Nephron (organoid): ENCODE results near the gene PADI4.
"Not testable (repeated sequence)": the region's sequence is repeated elsewhere in the genome, so short reads cannot be mapped to it uniquely, and the experiment has no call there.

Source experiments
- H3K27ac Mint-ChIP-seq, 3 experiments: 2 replicates each; pipeline ENCODE4 v1.8.0; 2020; ENCODE audit warnings: mixed read lengths in 3 of 3, mild to moderate bottlenecking in 2 of 3, moderate library complexity in 1 of 3
- H3K27me3 Mint-ChIP-seq: 2 replicates; pipeline ENCODE4 v1.8.0; 2021; ENCODE audit warnings: low read depth, mild to moderate bottlenecking, moderate library complexity, mixed read lengths
- H3K36me3 Mint-ChIP-seq: 2 replicates; pipeline ENCODE4 v1.8.0; 2020; ENCODE audit warnings: low read depth, mixed read lengths
- H3K4me1 Mint-ChIP-seq: 2 replicates; pipeline ENCODE4 v1.8.0; 2020; ENCODE audit warnings: mixed read lengths
- H3K4me3 Mint-ChIP-seq, 3 experiments: 2 replicates each; pipeline ENCODE4 v1.8.0; 2020; ENCODE audit warnings: mild to moderate bottlenecking in 3 of 3, mixed read lengths in 3 of 3, moderate library complexity in 2 of 3
- H3K9me3 Mint-ChIP-seq: 2 replicates; pipeline ENCODE4 v1.8.0; 2020; ENCODE audit warnings: mixed read lengths
- TF ChIP-seq, protein P1 (sequence below), 3 experiments: fragments of 200-600 bp; sonication (generic); IDR thresholded peaks; one replicate each; pipeline ENCODE4 v1.5.0; 2021; ENCODE audit warnings: antibody characterized with exemption in 3 of 3; ENCODE audit not compliant: unreplicated experiment in 3 of 3

PADI4 gene

DNA sequence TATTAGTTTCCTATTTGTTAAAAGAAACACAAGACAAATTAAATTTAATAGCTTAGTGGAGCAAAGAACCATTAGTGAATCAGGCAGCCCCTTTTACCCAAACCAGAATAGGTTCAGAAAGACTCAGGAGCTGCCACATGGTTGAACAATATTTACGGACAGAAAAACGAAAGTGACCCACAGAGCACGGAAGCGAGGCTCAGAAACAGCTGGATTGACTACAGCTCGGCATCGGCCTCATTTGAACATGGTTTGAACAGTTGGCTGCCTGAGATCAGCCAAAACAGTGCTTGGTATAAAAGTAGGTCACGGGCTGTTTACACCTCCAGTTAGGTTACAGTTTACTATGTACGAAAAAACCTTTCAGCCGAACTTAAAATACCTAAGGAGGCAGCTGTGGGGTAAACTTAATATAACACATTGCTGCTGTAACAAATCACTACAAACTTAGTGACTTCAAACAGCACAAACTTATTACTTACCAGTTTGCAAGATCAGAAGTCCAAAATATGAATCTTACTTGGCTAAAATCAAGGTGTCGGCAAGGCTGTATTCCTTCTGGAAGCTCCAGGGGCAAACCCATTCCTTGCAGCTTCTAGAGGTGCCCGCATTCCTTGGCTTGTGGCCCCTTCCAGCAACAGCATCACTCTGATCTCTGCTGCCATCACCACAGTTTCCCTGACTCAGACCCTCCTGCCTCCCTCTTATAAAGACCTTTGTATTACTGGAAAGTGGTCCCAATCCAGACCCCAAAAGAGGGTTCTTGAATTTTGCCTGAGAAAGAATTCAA is 11.8 kb downstream of the PADI4 start:
- Mint-ChIP-seq H3K4me1 (no peaks in the 10 kb centered on the region), H3K27ac (no peak overlapping the region), H3K27me3 (peaks cover 18% of the 10 kb centered on the region), H3K36me3 (no peaks in the 10 kb centered on the region), H3K9me3 (peaks cover 7% of the 10 kb centered on the region), H3K4me3 (no peak overlapping the region)
- TF ChIP-seq, protein P1, sequence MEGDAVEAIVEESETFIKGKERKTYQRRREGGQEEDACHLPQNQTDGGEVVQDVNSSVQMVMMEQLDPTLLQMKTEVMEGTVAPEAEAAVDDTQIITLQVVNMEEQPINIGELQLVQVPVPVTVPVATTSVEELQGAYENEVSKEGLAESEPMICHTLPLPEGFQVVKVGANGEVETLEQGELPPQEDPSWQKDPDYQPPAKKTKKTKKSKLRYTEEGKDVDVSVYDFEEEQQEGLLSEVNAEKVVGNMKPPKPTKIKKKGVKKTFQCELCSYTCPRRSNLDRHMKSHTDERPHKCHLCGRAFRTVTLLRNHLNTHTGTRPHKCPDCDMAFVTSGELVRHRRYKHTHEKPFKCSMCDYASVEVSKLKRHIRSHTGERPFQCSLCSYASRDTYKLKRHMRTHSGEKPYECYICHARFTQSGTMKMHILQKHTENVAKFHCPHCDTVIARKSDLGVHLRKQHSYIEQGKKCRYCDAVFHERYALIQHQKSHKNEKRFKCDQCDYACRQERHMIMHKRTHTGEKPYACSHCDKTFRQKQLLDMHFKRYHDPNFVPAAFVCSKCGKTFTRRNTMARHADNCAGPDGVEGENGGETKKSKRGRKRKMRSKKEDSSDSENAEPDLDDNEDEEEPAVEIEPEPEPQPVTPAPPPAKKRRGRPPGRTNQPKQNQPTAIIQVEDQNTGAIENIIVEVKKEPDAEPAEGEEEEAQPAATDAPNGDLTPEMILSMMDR (IDR thresholded peaks at IDR 0.05; ENCODE audit: unreplicated experiment in 3 of 3): no peak

DNA sequence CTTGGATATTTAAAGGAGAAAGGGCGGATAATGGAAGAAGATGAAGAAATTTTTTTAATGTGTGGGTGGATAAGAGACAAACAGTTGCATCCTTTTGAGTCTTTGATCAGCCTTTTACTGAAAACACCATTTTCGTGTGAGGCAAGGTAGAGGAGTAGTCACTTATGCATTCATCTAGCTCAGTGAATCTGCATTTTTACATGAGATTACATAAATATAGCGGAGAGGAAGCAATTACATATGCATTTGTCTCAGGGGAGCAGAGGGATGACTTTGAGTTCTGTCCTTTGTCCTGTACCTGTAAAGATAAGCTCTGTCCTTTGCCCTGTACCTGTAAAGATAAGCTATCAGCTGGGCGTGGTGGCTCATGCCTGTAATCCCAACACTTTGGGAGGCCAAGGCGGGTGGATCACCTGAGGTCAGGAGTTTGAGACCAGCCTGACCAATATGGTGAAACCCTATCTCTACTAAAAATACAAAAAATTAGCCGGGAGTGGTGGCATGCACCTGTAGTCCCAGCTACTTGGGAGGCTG is 13.9 kb downstream of the PADI4 start:
- H3K36me3 Mint-ChIP-seq, H3K4me3 Mint-ChIP-seq, H3K9me3 Mint-ChIP-seq, H3K4me1 Mint-ChIP-seq, H3K27ac Mint-ChIP-seq, H3K27me3 Mint-ChIP-seq: not testable (repeated sequence)

DNA sequence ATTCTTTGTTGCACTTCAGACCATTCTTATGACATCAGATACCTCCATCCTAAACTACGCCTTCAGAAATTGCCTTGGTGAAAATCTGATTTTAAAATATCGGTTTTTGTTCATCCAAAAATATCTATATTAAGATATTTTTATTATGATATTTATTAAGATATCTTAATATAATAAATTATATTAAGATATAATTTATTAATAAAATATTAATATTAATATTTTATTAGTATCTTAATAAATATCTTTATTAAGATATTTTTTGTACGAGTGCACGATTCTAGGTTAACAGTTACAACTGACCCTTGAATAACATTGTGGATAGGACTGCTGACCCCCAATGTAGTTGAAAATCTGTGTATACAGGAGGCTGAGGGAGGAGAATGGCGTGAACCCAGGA is 20.9 kb downstream of the PADI4 start:
- Mint-ChIP-seq H3K4me1 (no peaks in the 10 kb centered on the region), H3K9me3 (peaks cover 13% of the 10 kb centered on the region), H3K27ac (no peak overlapping the region), H3K4me3 (no peak overlapping the region), H3K36me3 (no peaks in the 10 kb centered on the region), H3K27me3 (peaks cover 11% of the 10 kb centered on the region)
- TF ChIP-seq, protein P1 (IDR thresholded peaks at IDR 0.05; ENCODE audit: unreplicated experiment in 3 of 3): no peak

DNA sequence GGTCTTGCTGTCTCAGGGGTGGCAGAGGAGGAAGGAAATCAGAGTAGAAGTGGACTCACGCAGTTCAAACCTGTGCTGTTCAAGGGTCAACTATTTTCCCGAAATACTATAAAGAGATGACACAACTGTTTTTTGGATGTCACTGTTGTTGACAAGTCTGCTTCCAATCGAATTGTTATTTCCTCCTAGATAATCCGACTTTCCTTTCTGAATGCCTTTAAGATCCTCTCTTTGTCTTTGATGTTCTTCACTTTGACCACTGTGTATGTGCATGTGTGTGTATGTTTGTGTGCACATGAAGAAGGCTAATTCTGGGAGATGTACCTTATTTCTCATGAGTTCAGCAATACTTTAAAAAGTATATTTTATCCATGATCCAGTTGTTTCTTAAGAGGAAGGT is 21.6 kb downstream of the PADI4 start:
- Mint-ChIP-seq H3K4me1 (no peaks in the 10 kb centered on the region), H3K4me3 (no peak overlapping the region), H3K27ac (no peak overlapping the region), H3K36me3 (no peaks in the 10 kb centered on the region), H3K9me3 (peaks cover 12% of the 10 kb centered on the region), H3K27me3 (peaks cover 12% of the 10 kb centered on the region)
- TF ChIP-seq, protein P1 (IDR thresholded peaks at IDR 0.05; ENCODE audit: unreplicated experiment in 3 of 3): no peak

DNA sequence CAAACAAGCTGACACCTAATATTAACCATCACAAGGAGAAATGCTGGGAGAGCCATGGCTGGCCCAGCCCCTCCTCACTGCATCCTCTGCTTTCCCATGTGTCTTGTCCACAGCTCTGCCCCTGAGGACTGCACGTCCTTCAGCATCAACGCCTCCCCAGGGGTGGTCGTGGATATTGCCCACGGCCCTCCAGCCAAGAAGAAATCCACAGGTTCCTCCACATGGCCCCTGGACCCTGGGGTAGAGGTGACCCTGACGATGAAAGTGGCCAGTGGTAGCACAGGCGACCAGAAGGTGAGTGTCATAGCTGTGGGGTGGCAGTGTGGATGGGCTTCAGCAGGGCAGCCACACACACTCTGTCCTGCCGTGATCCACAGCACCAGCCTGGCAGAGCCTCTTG is 22.9 kb downstream of the PADI4 start:
- Mint-ChIP-seq H3K27ac (no peak overlapping the region), H3K4me3 (no peak overlapping the region), H3K9me3 (peaks cover 9% of the 10 kb centered on the region), H3K36me3 (no peaks in the 10 kb centered on the region), H3K27me3 (peaks cover 17% of the 10 kb centered on the region), H3K4me1 (no peaks in the 10 kb centered on the region)
- TF ChIP-seq, protein P1 (IDR thresholded peaks at IDR 0.05; ENCODE audit: unreplicated experiment in 3 of 3): no peak

DNA sequence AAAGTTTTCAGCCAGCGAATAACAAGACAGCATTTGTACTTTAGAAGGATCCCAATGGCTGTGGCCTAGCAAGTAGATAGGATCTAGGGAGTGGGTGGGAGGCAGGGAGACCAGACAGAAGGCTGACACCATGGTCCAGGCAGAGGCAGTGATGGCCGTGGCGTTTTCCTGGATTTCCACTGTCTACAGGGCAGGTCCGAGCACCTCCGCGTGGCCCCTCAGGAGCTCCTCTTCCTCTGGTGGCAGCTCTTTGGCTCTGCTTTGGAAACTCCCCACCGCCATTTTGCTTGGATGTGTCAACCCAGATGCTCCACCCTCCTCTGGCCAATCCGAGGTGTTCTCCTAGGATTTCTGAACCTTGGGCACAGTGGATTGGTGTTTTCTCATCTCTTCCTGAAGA is 25.1 kb downstream of the PADI4 start:
- Mint-ChIP-seq H3K4me3 (no peak overlapping the region), H3K4me1 (no peaks in the 10 kb centered on the region), H3K36me3 (no peaks in the 10 kb centered on the region), H3K27ac (no peak overlapping the region), H3K9me3 (peaks cover 9% of the 10 kb centered on the region), H3K27me3 (peaks cover 23% of the 10 kb centered on the region)
- TF ChIP-seq, protein P1 (IDR thresholded peaks at IDR 0.05; ENCODE audit: unreplicated experiment in 3 of 3): no peak
